PC-9 (cell line): Measurements from ENCODE around the gene FNDC10.
"Not testable (repeated sequence)": the region's sequence is repeated elsewhere in the genome, so short reads cannot be mapped to it uniquely, and the experiment has no call there.

Experiments
- CTCF ChIP-seq: fragments of 200-600 bp; sonication (generic); conservative IDR thresholded peaks from 2 replicates; pipeline ENCODE4 v1.6.1; 2017; ENCODE audit warnings: mixed run types, antibody characterized with exemption, mild to moderate bottlenecking, moderate library complexity
- EZH2 ChIP-seq: fragments of 200-600 bp; sonication (generic); IDR thresholded peaks from 2 replicates; pipeline ENCODE4 v1.8.0; 2017; ENCODE audit warnings: antibody characterized with exemption, low read depth

- TF ChIP-seq CTCF, EZH2: not testable (repeated sequence)
These were observed 4.6 kb downstream of the FNDC10 start for GRCh38 chr1:1595341-1595740.
